ENCODE data around the gene ATP13A3. TPM values are rescaled to one million over a fixed set of nuclear protein-coding genes. Genes with fewer than 3 reads are reported as not detected.

ATP13A3 gene
- total and polyA plus RNA-seq, 2 experiments from 2014 or later = 20.0 to 202 TPM

GRCh38 chr3:194455481-194455880 lies 31.3 kb downstream of the ATP13A3 start:
- H3F3A ChIP-seq (replicated peaks; ENCODE audit: low read depth) = no peaks in the 10 kb centered on the region

GRCh38 chr3:194450341-194450740 lies 36.5 kb downstream of the ATP13A3 start:
- Histone ChIP-seq H3K79me2 (replicated peaks; ENCODE audit: insufficient read depth) (no peaks in the 10 kb centered on the region), H3K9me2 (ENCODE audit: insufficient read depth) (no peaks in the 10 kb centered on the region), H4K20me1 (replicated peaks; ENCODE audit: insufficient read depth) (peaks cover 2% of the 10 kb centered on the region; the same call in 1 of the 2 replicates), H3K36me3 (ENCODE audit: insufficient read depth) (peaks cover 46% of the 10 kb centered on the region), H2AFZ (no peak overlapping the region), H3K27me3 (ENCODE audit: insufficient read depth) (no peaks in the 10 kb centered on the region), H3K4me2 (no peak overlapping the region), H3K27ac (ENCODE audit: low read depth) (no peak overlapping the region), H3K4me1 (ENCODE audit: insufficient read depth) (no peaks in the 10 kb centered on the region), H3K4me3 (no peak overlapping the region), H3F3A (replicated peaks; ENCODE audit: low read depth) (no peaks in the 10 kb centered on the region)
- DNase-seq (ENCODE audit: low spot score) (no peak), ATAC-seq (no peak)
- TF ChIP-seq ZNF462 (CRISPR knock-in tag; IDR thresholded peaks at IDR 0.05) (no peak), ETS1 (IDR thresholded peaks at IDR 0.05) (no peak), EZH2phosphoT487 (IDR thresholded peaks at IDR 0.05; ENCODE audit: unreplicated experiment) (no peak), EZH2 (IDR thresholded peaks at IDR 0.05; ENCODE audit: low read depth, unreplicated experiment) (no peak), JUNB (IDR thresholded peaks at IDR 0.05; ENCODE audit: unreplicated experiment) (no peak), POLR2AphosphoS5 (IDR thresholded peaks at IDR 0.05; ENCODE audit: low read depth) (no peak), REST (IDR thresholded peaks at IDR 0.05; ENCODE audit: unreplicated experiment) (no peak), STAT1 (IDR thresholded peaks at IDR 0.05; ENCODE audit: unreplicated experiment) (no peak), ZNF114 (CRISPR knock-in tag; IDR thresholded peaks at IDR 0.05) (no peak), CREB1 (CRISPR knock-in tag; IDR thresholded peaks at IDR 0.05; ENCODE audit: low read depth) (no peak)
- no peaks in the 10 kb centered on the region for H3K9me3 Mint-ChIP-seq
- H3K27ac Mint-ChIP-seq = no peak overlapping the region
- H3K27me3 Mint-ChIP-seq (ENCODE audit: insufficient read depth, low read depth, poor library complexity) = no peaks in the 10 kb centered on the region
- H3K4me3 Mint-ChIP-seq = no peak overlapping the region
- H3K4me1 Mint-ChIP-seq = no peaks in the 10 kb centered on the region
- peaks cover 68% of the 10 kb centered on the region for H3K36me3 Mint-ChIP-seq (ENCODE audit: low read depth)

More at GRCh38 chr3:194455481-194455880, 31.3 kb downstream of the ATP13A3 start:
- DNase-seq (ENCODE audit: low spot score) = no peak
- Histone ChIP-seq H3K4me3 (no peak overlapping the region), H3K36me3 (ENCODE audit: insufficient read depth) (peaks cover 14% of the 10 kb centered on the region), H3K4me2 (no peak overlapping the region), H2AFZ (no peak overlapping the region), H3K27ac (ENCODE audit: low read depth) (no peak overlapping the region), H3K4me1 (ENCODE audit: insufficient read depth) (no peaks in the 10 kb centered on the region), H3K79me2 (replicated peaks; ENCODE audit: insufficient read depth) (peaks cover 8% of the 10 kb centered on the region; the same call in 1 of the 2 replicates), H3K9me2 (ENCODE audit: insufficient read depth) (no peaks in the 10 kb centered on the region), H3K27me3 (ENCODE audit: insufficient read depth) (no peaks in the 10 kb centered on the region), H4K20me1 (replicated peaks; ENCODE audit: insufficient read depth) (peaks cover 5% of the 10 kb centered on the region)
- peaks cover 41% of the 10 kb centered on the region for H3K36me3 Mint-ChIP-seq (ENCODE audit: low read depth)
- no peak for TF ChIP-seq ZNF331 (CRISPR knock-in tag; IDR thresholded peaks at IDR 0.05; ENCODE audit: low read depth)
- no peak overlapping the region for H3K27ac Mint-ChIP-seq
- no peaks in the 10 kb centered on the region for H3K4me1 Mint-ChIP-seq
- no peaks in the 10 kb centered on the region for H3K9me3 Mint-ChIP-seq
- H3K27me3 Mint-ChIP-seq (ENCODE audit: insufficient read depth, low read depth, poor library complexity) = no peaks in the 10 kb centered on the region
- no peak for ATAC-seq
- no peak overlapping the region for H3K4me3 Mint-ChIP-seq
